ENCODE results near the gene THBD.

The THBD gene

DNA sequence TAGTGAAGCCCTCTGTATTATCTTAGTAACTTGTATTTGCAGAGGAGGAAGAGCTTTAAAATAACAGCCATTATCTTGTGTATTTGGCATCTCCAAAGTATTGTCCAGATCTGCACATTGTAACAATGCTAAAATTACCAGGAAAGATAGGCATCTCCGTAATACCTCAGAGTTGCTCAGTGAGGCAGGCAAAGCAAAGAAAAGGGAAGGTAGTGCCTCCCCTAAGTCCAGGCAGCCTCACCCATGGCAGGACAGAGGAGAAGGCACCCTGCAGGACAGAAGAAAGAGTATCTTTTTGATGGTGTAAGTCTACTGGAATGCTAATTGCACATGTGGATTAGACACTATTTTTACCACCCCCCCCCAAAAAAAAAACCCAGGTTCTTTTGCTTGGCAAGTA, 27.9 kb downstream of the THBD start:
- Histone ChIP-seq H3K4me1 (peaks cover 0 to 36% (median 7%) of the 10 kb centered on the region in 10 experiments; a peak in 10 of 20 replicates), H3K27ac (no peak overlapping the region), H3K9ac (no peak overlapping the region), H3K4me3 (no peak overlapping the region), H3K9me3 (replicated peaks in 1 of 11) (no peaks in the 10 kb centered on the region), H3K4me2 (0 out of 22 replicates have a peak overlapping the region, but pooled peaks of 1 of the 11 experiments have one; percentile 16), H3K27me3 (no peaks in the 10 kb centered on the region), H4K20me1 (no peaks in the 10 kb centered on the region), H3K36me3 (no peaks in the 10 kb centered on the region)
- TF ChIP-seq Cebpa-rat (IDR thresholded peaks at IDR 0.05): no peak

DNA sequence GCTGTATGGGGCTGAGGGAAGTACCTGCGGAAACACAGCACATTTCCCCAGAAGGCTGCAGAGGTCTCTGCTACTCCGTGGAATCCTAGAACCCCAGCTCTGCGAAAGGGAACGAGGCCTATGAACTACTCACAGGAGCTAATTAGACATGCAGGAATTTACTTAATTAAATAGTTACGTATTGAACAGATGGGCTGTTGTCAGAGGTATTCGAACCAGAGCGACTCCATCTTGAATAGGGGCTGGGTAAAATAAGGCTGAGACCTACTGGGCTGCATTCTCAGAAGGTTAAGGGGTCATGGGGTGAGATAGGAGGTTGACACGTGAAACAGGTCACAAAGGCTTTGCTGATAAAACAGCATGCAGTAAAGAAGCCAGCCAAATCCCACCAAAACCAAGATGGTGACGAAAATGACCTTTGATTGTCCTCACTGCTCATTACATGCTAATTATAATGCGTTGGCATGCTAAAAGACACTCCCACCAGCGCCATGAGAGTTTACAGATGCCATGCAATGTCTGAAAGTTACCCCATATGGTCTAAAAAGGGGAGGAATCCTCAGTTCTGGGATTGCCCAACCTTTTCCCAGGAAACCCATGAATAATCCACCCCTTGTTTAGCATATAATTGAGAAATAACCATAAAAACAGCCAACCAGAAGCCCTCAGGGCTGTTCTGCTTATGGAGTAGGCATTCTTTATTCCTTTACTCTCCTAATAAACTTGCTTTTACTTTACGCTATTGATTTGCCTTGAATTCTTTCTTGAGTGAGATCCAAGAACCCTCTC, 29.0 kb downstream of the THBD start:
- TF ChIP-seq Cebpa-rat (IDR thresholded peaks at IDR 0.05): no peak
- Histone ChIP-seq H3K27ac (no peak overlapping the region), H3K36me3 (no peaks in the 10 kb centered on the region), H3K4me3 (no peak overlapping the region), H4K20me1 (no peaks in the 10 kb centered on the region), H3K9ac (no peak overlapping the region), H3K9me3 (replicated peaks in 1 of 11) (no peaks in the 10 kb centered on the region), H3K4me1 (peaks cover 0 to 25% (median 2%) of the 10 kb centered on the region in 10 experiments; a peak in 10 of 20 replicates), H3K27me3 (no peaks in the 10 kb centered on the region), H3K4me2 (no peak overlapping the region)

DNA sequence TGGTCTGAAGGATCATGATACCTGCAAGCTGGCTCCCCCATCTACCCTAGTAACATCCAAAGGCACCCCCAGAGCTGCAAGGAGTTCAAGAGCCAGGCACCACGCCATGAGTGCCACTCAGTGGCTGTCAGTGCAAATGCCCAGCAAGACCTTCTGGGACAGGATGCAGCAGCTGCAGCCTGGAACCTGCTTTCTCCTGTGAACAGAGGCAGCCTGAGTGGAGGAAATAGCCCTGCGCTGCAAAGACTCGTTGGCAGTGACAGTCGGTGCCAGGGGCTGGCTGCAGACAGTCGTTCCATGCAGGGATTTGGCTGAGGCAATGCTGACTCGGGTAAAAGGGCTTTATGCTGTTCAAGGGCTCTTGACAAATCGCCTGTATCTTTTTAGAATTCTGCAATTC, 30.1 kb downstream of the THBD start:
- no peak for TF ChIP-seq Cebpa-rat (IDR thresholded peaks at IDR 0.05)
- H3K27ac ChIP-seq: no peak overlapping the region
- H3K36me3 ChIP-seq: no peaks in the 10 kb centered on the region
- no peaks in the 10 kb centered on the region for H4K20me1 ChIP-seq
- no peaks in the 10 kb centered on the region for H3K27me3 ChIP-seq
- no peak overlapping the region for H3K4me2 ChIP-seq
- H3K4me3 ChIP-seq: no peak overlapping the region
- H3K9ac ChIP-seq: no peak overlapping the region
- no peaks in the 10 kb centered on the region for H3K9me3 ChIP-seq (replicated peaks in 1 of 11)
- peaks cover 0 to 15% (median 0%) of the 10 kb centered on the region in 10 experiments; a peak in 4 of 20 replicates for H3K4me1 ChIP-seq

DNA sequence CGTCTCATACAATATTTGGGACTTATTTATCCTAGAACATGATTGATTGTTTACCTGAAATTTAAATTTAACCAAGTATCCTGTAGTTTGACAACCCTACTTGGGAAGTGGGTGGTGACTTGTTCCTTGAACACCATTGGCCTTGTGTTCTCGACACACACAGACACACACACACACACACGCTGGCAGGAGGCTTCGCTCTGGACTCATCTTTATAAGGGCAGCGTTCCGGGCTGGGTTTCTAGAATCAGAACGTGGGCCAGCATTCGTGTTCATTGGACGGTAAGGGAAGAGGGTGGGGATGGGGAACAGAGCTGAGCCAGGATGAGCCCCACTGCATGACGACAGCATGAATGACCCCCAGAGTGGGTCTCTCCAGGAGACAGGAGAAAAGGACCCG, 30.5 kb downstream of the THBD start:
- Histone ChIP-seq H3K4me3 (no peak overlapping the region), H3K27me3 (no peaks in the 10 kb centered on the region), H4K20me1 (no peaks in the 10 kb centered on the region), H3K27ac (no peak overlapping the region), H3K9ac (no peak overlapping the region), H3K4me2 (no peak overlapping the region), H3K4me1 (peaks cover 0 to 10% (median 0%) of the 10 kb centered on the region in 10 experiments; a peak in 3 of 20 replicates), H3K9me3 (replicated peaks in 1 of 11) (no peaks in the 10 kb centered on the region), H3K36me3 (no peaks in the 10 kb centered on the region)
- TF ChIP-seq Cebpa-rat (IDR thresholded peaks at IDR 0.05): no peak

DNA sequence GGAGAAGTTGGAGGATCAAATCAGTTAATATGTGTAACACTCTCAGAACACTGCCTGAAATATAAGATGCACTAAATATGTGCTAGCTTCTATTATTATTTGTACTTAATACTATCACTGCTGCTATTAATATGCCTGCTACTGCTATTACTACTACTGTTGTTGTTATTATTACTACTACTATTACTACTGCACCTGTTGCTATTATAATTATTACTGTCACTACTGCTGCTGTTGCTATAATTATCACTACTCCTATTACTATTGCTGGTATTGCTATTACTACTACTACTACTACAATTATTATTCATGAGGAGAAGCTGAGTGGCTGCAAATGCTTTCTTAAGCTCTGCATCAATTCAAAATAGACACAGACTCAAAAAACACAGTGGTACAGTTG, 31.0 kb downstream of the THBD start:
- TF ChIP-seq Cebpa-rat (IDR thresholded peaks at IDR 0.05): no peak
- H3K27me3 ChIP-seq: no peaks in the 10 kb centered on the region
- no peak overlapping the region for H3K27ac ChIP-seq
- H3K4me2 ChIP-seq: no peak overlapping the region
- no peaks in the 10 kb centered on the region for H4K20me1 ChIP-seq
- peaks cover 0 to 5% (median 0%) of the 10 kb centered on the region in 10 experiments; a peak in 2 of 20 replicates for H3K4me1 ChIP-seq
- no peak overlapping the region for H3K4me3 ChIP-seq
- no peaks in the 10 kb centered on the region for H3K9me3 ChIP-seq (replicated peaks in 1 of 11)
- H3K9ac ChIP-seq: no peak overlapping the region
- H3K36me3 ChIP-seq: no peaks in the 10 kb centered on the region

DNA sequence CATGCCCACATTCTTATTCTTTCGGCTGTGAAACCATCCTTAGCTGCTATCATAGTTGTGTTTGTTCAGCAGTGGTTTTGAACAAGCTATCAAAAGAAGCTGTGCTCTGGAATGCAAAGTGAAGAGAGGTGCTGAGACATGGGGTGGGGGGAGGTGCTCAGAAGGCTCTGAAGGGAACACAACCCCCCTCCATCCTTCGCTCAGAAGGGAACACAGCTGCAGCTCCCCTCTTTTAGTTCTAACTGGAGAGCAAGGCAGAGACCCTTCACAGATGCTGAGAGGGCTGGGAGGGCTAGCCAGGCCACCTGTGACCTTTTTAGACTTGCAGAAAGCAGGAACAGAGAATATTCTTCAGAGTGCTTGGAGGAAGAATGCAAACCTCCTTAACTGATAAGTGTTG, 32.0 kb downstream of the THBD start:
- H3K36me3 ChIP-seq: no peaks in the 10 kb centered on the region
- H3K4me2 ChIP-seq: no peak overlapping the region
- H3K27me3 ChIP-seq: no peaks in the 10 kb centered on the region
- H4K20me1 ChIP-seq: no peaks in the 10 kb centered on the region
- H3K4me1 ChIP-seq: peaks cover 0 to 4% (median 0%) of the 10 kb centered on the region in 10 experiments; a peak in 1 of 20 replicates
- H3K9me3 ChIP-seq (replicated peaks in 1 of 11): no peaks in the 10 kb centered on the region
- H3K4me3 ChIP-seq: no peak overlapping the region
- no peak overlapping the region for H3K9ac ChIP-seq
- no peak for TF ChIP-seq Cebpa-rat (IDR thresholded peaks at IDR 0.05)
- H3K27ac ChIP-seq: no peak overlapping the region

DNA sequence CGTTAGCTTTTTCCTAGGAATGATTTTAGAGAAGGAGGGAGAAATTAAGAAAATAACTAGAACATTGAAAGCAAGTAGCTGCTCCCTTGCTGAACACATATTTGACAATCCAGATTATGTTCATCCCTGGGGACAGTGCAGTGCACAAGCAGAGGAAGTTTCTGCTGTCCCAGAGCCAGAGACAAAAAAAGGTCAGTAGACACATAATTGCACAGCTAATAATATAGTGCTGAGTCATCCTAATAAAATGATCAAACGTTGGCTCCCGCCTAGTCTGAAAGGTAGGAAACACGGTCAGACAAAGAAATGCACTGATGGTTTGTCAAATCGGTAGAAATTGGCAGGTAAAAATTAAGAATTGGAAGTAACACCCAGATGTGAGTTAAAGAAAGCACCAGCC, 36.0 kb downstream of the THBD start:
- no peak overlapping the region for H3K4me2 ChIP-seq
- no peaks in the 10 kb centered on the region for H3K36me3 ChIP-seq
- no peaks in the 10 kb centered on the region for H3K27me3 ChIP-seq
- no peak overlapping the region for H3K9ac ChIP-seq
- H3K27ac ChIP-seq: no peak overlapping the region
- no peak for TF ChIP-seq Cebpa-rat (IDR thresholded peaks at IDR 0.05)
- H3K4me1 ChIP-seq: peaks cover 0 to 7% (median 0%) of the 10 kb centered on the region in 10 experiments; a peak in 6 of 20 replicates
- H3K4me3 ChIP-seq: no peak overlapping the region
- H3K9me3 ChIP-seq (replicated peaks in 1 of 11): no peaks in the 10 kb centered on the region
- no peaks in the 10 kb centered on the region for H4K20me1 ChIP-seq

DNA sequence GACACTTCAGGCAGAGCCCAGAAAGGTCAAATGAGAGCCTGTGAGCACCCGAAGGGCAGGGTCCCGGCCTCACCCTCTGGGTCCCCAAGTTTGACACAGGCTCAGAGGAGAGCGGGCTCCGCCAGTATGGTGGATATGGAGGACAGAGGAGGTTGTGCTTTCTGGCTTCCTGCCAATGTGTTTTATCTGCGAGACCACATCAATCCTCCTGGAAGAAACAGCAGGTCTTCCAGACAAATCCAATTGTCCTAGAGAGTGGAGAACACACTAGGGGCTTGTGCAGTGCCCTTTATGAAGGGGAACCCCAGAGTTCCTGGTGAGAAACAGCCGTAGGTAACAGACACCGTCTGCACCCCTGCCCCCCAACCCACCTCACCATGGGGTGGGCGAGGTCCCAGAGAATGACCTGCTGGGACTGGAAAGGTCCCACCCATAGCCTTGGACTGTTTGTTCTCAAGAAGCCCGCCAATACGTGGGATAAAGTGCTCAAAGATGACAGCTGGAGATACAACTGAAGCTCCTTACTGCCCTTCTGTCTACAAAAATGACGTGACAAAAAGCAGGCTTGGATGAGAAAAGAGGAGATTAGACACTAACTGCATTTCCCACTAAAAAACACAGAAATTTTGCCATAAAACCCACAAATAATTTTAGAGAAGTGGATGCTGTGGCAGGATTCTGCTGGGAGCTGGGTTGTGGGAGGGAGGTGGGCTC, 38.3 kb downstream of the THBD start:
- Histone ChIP-seq H3K27me3 (no peaks in the 10 kb centered on the region), H3K4me2 (no peak overlapping the region), H3K9me3 (replicated peaks in 1 of 11) (no peaks in the 10 kb centered on the region), H3K9ac (no peak overlapping the region), H3K27ac (no peak overlapping the region), H3K36me3 (no peaks in the 10 kb centered on the region), H3K4me3 (no peak overlapping the region), H3K4me1 (peaks cover 0 to 7% (median 0%) of the 10 kb centered on the region in 10 experiments; a peak in 6 of 20 replicates), H4K20me1 (no peaks in the 10 kb centered on the region)
- TF ChIP-seq Cebpa-rat (IDR thresholded peaks at IDR 0.05): no peak

DNA sequence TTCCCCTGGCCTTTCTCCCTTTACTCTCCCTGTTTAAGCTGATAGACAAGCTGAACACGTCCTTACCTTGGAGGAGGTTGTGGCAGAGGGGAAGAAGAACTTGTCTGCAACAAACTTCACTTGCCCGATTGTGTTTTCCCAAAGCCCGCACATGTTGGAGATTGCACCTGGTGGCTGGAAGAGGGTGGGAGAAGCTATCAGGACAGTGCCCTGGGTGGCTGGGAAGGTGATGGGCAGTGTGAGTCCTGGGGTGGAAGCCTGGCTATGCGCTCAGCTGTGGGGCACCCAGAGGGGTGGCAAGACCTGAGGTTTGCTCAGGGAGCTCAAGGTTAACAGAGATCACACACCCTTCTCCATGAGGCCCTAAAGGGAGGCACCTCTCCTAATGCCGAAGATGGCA, 39.4 kb downstream of the THBD start:
- H3K27me3 ChIP-seq: no peaks in the 10 kb centered on the region
- TF ChIP-seq Cebpa-rat (IDR thresholded peaks at IDR 0.05): no peak
- H3K4me3 ChIP-seq: no peak overlapping the region
- H3K27ac ChIP-seq: no peak overlapping the region
- H3K9me3 ChIP-seq (replicated peaks in 1 of 11): no peaks in the 10 kb centered on the region
- H3K4me2 ChIP-seq: peak overlapping the region in 4 of 11 experiments; percentile 18 to 55 (median 20); a peak in 2 of 22 replicates
- no peaks in the 10 kb centered on the region for H4K20me1 ChIP-seq
- H3K4me1 ChIP-seq: peaks cover 0 to 7% (median 0%) of the 10 kb centered on the region in 10 experiments; a peak in 6 of 20 replicates
- no peak overlapping the region for H3K9ac ChIP-seq
- H3K36me3 ChIP-seq: no peaks in the 10 kb centered on the region
